ENCODE results near the gene MAN1C1.

GRCh38 chr1:25634066-25634465, 17.5 kb downstream of the MAN1C1 start:
- TF ChIP-seq TAF1 (IDR thresholded peaks at IDR 0.05; ENCODE audit: low read depth, low read length) = no peak
- TF ChIP-seq POLR2AphosphoS5 (IDR thresholded peaks at IDR 0.05; ENCODE audit: low read depth, low read length) = no peak
- TF ChIP-seq POLR2A (IDR thresholded peaks at IDR 0.05; ENCODE audit: low read depth, low read length) = no peak
- no peak for TF ChIP-seq SPI1 (IDR thresholded peaks at IDR 0.05; ENCODE audit: low read depth, low read length)
- TF ChIP-seq PAX5 (IDR thresholded peaks at IDR 0.05; ENCODE audit: insufficient read depth, low read length, severe bottlenecking) = no peak
- TF ChIP-seq POU2F2 (IDR thresholded peaks at IDR 0.05; ENCODE audit: low read depth, low read length) = no peak

Data from GM12891 (cell line).